Measurements from ENCODE around the gene NF1. TPM values are rescaled to one million over a fixed set of nuclear protein-coding genes. Genes with fewer than 3 reads are reported as not detected.
A peak's percentile ranks its signal among the peaks of the same experiment; 100 is the strongest.
"Not testable (repeated sequence)": the region's sequence is repeated elsewhere in the genome, so short reads cannot be mapped to it uniquely, and the experiment has no call there.

NF1 gene
- total RNA-seq, 4 donors from 2014 or later: 15.6 to 48.4 (median 26.9) TPM

- intact Hi-C loops (cut with DNase I): no loop called here
- H3K9me3 ChIP-seq: no peaks in the 10 kb centered on the region
- no peaks in the 10 kb centered on the region for H3K27me3 ChIP-seq
- peaks cover 0 to 47% (median 0%) of the 10 kb centered on the region in 3 donors for H3K36me3 ChIP-seq
- H3K27ac ChIP-seq: no peak overlapping the region
- no peaks in the 10 kb centered on the region for H3K4me1 ChIP-seq
- DNase-seq: no peak
- no peak for TF ChIP-seq CTCF (IDR thresholded peaks at IDR 0.05)
- no peak for TF ChIP-seq POLR2A (IDR thresholded peaks at IDR 0.05)
- 77 to 78% methylated on average over 3 of the region's 3 CpGs for WGBS, 2 donors
- H3K4me3 ChIP-seq: no peak overlapping the region
These were observed 162.2 kb downstream of the NF1 start for GRCh38 chr17:31256936-31257335.

- 89 to 93% methylated on average over 3 of the region's 3 CpGs for WGBS, 2 donors
- Histone ChIP-seq H3K27me3 (no peaks in the 10 kb centered on the region), H3K27ac (no peak overlapping the region), H3K36me3 (peaks cover 0 to 44% (median 0%) of the 10 kb centered on the region in 3 donors), H3K4me3 (no peak overlapping the region), H3K4me1 (no peaks in the 10 kb centered on the region), H3K9me3 (no peaks in the 10 kb centered on the region)
- no peak for DNase-seq
- intact Hi-C loops (cut with DNase I): no loop called here
- TF ChIP-seq POLR2A (IDR thresholded peaks at IDR 0.05) (no peak), CTCF (IDR thresholded peaks at IDR 0.05) (no peak)
These were observed 165.4 kb downstream of the NF1 start for GRCh38 chr17:31260151-31260550.

- Histone ChIP-seq H3K4me3 (no peak overlapping the region), H3K36me3 (peaks cover 0 to 58% (median 0%) of the 10 kb centered on the region in 3 donors), H3K27ac (no peak overlapping the region), H3K27me3 (no peaks in the 10 kb centered on the region), H3K9me3 (no peaks in the 10 kb centered on the region), H3K4me1 (no peaks in the 10 kb centered on the region)
- TF ChIP-seq POLR2A (IDR thresholded peaks at IDR 0.05) (no peak), CTCF (IDR thresholded peaks at IDR 0.05) (no peak)
- 75% methylated on average over 1 of the region's 1 CpG for WGBS, 2 donors
- DNase-seq: no peak
- intact Hi-C loops (cut with DNase I): no loop called here
These were observed 166.8 kb downstream of the NF1 start for GRCh38 chr17:31261601-31262000.

- 100% methylated on average over 1 of the region's 1 CpG for WGBS, 2 donors
- H3K9me3 ChIP-seq; H3K27me3 ChIP-seq; H3K27ac ChIP-seq; intact Hi-C loops (cut with DNase I); H3K4me3 ChIP-seq; H3K4me1 ChIP-seq; DNase-seq: not testable (repeated sequence)
- peaks cover 0 to 67% (median 0%) of the 10 kb centered on the region in 3 donors for H3K36me3 ChIP-seq
These were observed 168.1 kb downstream of the NF1 start for GRCh38 chr17:31262923-31263322.

- H3K36me3 ChIP-seq: peaks cover 0 to 63% (median 0%) of the 10 kb centered on the region in 3 donors
- no peaks in the 10 kb centered on the region for H3K9me3 ChIP-seq
- H3K27me3 ChIP-seq: no peaks in the 10 kb centered on the region
- intact Hi-C loops (cut with DNase I): no loop called here
- no peak overlapping the region for H3K27ac ChIP-seq
- TF ChIP-seq POLR2A (IDR thresholded peaks at IDR 0.05) (no peak), CTCF (IDR thresholded peaks at IDR 0.05) (peak in 1 of 6 experiments; percentile 11)
- 84 to 89% methylated on average over 2 of the region's 2 CpGs for WGBS, 2 donors
- peaks cover 0 to 6% (median 0%) of the 10 kb centered on the region in 3 donors for H3K4me1 ChIP-seq
- no peak for DNase-seq
- H3K4me3 ChIP-seq: no peak overlapping the region
These were observed 171.3 kb downstream of the NF1 start for GRCh38 chr17:31266042-31266441.

- no peak overlapping the region for H3K4me3 ChIP-seq
- intact Hi-C loops (cut with DNase I): no loop called here
- H3K36me3 ChIP-seq: peaks cover 0 to 54% (median 0%) of the 10 kb centered on the region in 3 donors
- no peaks in the 10 kb centered on the region for H3K27me3 ChIP-seq
- peak overlapping the region in 1 of 4 donors; percentile 54 for H3K27ac ChIP-seq
- H3K4me1 ChIP-seq: peaks cover 0 to 13% (median 12%) of the 10 kb centered on the region in 3 donors
- no peaks in the 10 kb centered on the region for H3K9me3 ChIP-seq
- 92 to 96% methylated on average over 2 of the region's 2 CpGs for WGBS, 2 donors
- TF ChIP-seq POLR2A (IDR thresholded peaks at IDR 0.05) (no peak), CTCF (IDR thresholded peaks at IDR 0.05) (no peak)
- no peak for DNase-seq
These were observed 174.3 kb downstream of the NF1 start for GRCh38 chr17:31269036-31269577.
